CD4-positive, alpha-beta memory T cell (primary cell): ENCODE measurements around the gene ZNF169. TPM values are rescaled to one million over a fixed set of nuclear protein-coding genes. Genes with fewer than 3 reads are reported as not detected.
"Not testable (repeated sequence)": the region's sequence is repeated elsewhere in the genome, so short reads cannot be mapped to it uniquely, and the experiment has no call there.

ENCODE experiments used
- CTCF ChIA-PET: fragments of 350-600 bp; sonication (Branson Sonifier 250); formaldehyde crosslinking; loops from one replicate; lab custom pipeline; 2021; ENCODE audit warnings: inconsistent platforms; ENCODE audit not compliant: partially characterized antibody; lab: Charles Lee
- POLR2A ChIA-PET: fragments of 350-600 bp; sonication (Branson Sonifier 250); formaldehyde crosslinking; loops from one replicate; lab custom pipeline; 2021; ENCODE audit not compliant: partially characterized antibody; lab: Charles Lee
- DNase-seq, 5 donors: peaks; one replicate each; pipeline versions ENCODE4 v3.0.0 to v3.0.0-alpha.2; 2020 to 2022; ENCODE audit warnings: mixed read lengths in 1 of 5
- H3K27ac ChIP-seq: one replicate; pipeline ENCODE4 v1.7.0; 2013; ENCODE audit warnings: low read depth, low read length
- H3K27me3 ChIP-seq: 2 replicates; pipeline ENCODE4 v1.7.0; 2013; ENCODE audit warnings: mild to moderate bottlenecking, low read length, moderate library complexity; ENCODE audit not compliant: insufficient read depth
- H3K36me3 ChIP-seq: 2 replicates; pipeline ENCODE4 v1.7.0; 2013; ENCODE audit warnings: mild to moderate bottlenecking, low read length, moderate library complexity; ENCODE audit not compliant: insufficient read depth
- H3K4me1 ChIP-seq: 2 replicates; pipeline ENCODE4 v1.7.0; 2013; ENCODE audit warnings: mild to moderate bottlenecking, low read length, moderate library complexity; ENCODE audit not compliant: insufficient read depth
- H3K4me3 ChIP-seq, 2 donors: one replicate each; pipeline ENCODE4 v1.7.0; 2013; ENCODE audit warnings: low read length in 2 of 2, mild to moderate bottlenecking in 1 of 2
- H3K9me3 ChIP-seq, 2 donors: one replicate each; pipeline ENCODE4 v1.7.0; 2013; ENCODE audit warnings: low read length in 2 of 2, control low read depth in 1 of 2; ENCODE audit not compliant: control insufficient read depth in 1 of 2
- H3K27ac Mint-ChIP-seq, 7 donors: one replicate each; pipeline ENCODE4 v1.8.0; 2020 to 2021; ENCODE audit warnings: mixed read lengths in 7 of 7, mild to moderate bottlenecking in 6 of 7, inconsistent platforms in 3 of 7, moderate library complexity in 3 of 7
- H3K27me3 Mint-ChIP-seq, 2 donors: one replicate each; pipeline ENCODE4 v1.8.0; 2020 to 2021; ENCODE audit warnings: mixed read lengths in 2 of 2
- H3K36me3 Mint-ChIP-seq, 2 donors: one replicate each; pipeline ENCODE4 v1.8.0; 2020 to 2021; ENCODE audit warnings: mixed read lengths in 2 of 2, inconsistent platforms in 1 of 2, mild to moderate bottlenecking in 1 of 2
- H3K4me1 Mint-ChIP-seq, 4 donors: one replicate each; pipeline ENCODE4 v1.8.0; 2020 to 2021; ENCODE audit warnings: mixed read lengths in 4 of 4, mild to moderate bottlenecking in 1 of 4
- H3K4me3 Mint-ChIP-seq, 8 donors: one replicate each; pipeline ENCODE4 v1.8.0; 2020 to 2021; ENCODE audit warnings: mixed read lengths in 8 of 8, mild to moderate bottlenecking in 7 of 8, moderate library complexity in 6 of 8, inconsistent platforms in 3 of 8
- H3K9me3 Mint-ChIP-seq, 8 donors: one replicate each; pipeline ENCODE4 v1.8.0; 2020 to 2021; ENCODE audit warnings: mixed read lengths in 8 of 8, mild to moderate bottlenecking in 5 of 8, inconsistent platforms in 3 of 8, moderate library complexity in 1 of 8
- intact Hi-C: fragments of 100-400 bp; cut with micrococcal nuclease; formaldehyde crosslinking; loops from one replicate; pipeline ENCODE4 v1.15.1; 2023
- polyA plus RNA-seq, 2 donors: library from polyadenylated mRNA; unstranded; fragments of 300-500 nt; fragmentation: Illumina TruSeq; gene quantifications; one replicate each; pipeline ENCODE4 v1.2.3, GENCODE V29; 2021
- total RNA-seq, 2 experiments: library from RNA; stranded (reverse); gene quantifications; one replicate each; pipeline ENCODE4 v1.2.3, GENCODE V29; 2021

Gene ZNF169
- total and polyA plus RNA-seq, 4 experiments from 2014 or later = 4.2 to 25.2 (median 13.3) TPM

DNA sequence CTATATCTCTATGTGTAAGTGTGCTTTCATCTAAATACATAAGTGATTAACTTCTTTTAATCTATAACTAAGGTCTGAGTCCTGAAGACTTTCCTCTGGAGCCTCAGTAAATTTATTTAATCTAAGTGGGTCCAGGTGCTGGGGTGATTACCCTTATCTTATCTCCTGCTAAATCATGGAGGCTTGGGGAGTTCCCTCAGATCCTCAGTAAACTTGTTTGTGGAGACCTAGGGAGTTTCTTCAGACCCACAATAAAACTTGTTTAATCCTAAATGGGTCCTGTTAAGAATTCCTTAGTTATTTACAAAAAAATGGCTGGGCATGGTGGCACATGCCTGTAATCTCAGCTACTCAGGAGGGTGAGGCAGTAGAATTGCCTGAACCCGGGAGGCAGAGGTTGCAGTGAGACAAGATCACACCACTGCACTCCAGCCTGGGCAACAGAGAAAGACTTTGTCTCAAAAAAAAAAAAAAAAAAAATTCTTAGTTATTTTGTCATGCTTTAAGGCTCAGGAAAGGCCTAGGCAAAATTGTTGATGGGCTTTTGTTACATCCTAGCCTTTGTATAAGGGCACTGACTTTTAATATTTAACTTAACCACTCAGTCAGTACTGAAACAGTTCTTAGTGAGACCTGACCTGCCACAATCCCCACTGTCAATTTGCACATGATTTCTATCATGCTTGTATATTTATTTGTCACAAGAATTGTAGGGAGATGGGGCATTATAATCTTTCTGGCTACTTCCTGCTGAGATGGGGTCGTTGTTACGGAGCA lies 6.7 kb downstream of the ZNF169 start:
- intact Hi-C loops, H3K27ac Mint-ChIP-seq, H3K4me3 ChIP-seq, H3K27ac ChIP-seq, H3K4me3 Mint-ChIP-seq, H3K27me3 Mint-ChIP-seq, H3K27me3 ChIP-seq, H3K9me3 ChIP-seq, DNase-seq, CTCF ChIA-PET, POLR2A ChIA-PET, H3K36me3 ChIP-seq, H3K4me1 ChIP-seq, H3K9me3 Mint-ChIP-seq: not testable (repeated sequence)
- Mint-ChIP-seq H3K4me1 (peaks cover 23 to 38% (median 31%) of the 10 kb centered on the region in 4 donors), H3K36me3 (peaks cover 33 to 35% of the 10 kb centered on the region in 2 donors)

DNA sequence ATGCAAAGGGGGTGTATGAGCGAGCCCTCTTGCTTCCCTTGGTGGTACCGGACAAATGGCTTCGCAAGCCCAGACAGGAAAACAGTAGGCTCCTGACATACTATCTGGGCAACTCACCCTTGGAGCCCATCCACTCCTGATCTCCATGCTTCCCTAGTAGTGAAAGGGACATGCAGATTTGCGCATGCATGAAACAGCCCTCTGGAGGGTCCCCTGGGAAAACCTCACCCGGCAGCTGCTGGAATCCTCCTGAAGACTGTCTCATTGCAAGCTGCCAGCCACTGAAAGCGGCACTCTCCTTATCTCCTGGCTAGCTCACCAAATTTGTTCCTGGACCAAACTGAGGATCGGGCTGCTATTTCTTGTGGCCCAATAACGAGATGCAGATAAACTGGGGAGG lies 10.2 kb downstream of the ZNF169 start:
- POLR2A ChIA-PET = interaction anchor here (0.6 kb wide), 1 partner anchor 11 kb away, joined by 4 read pairs; no protein-coding TSS in a partner anchor
- no peak overlapping the region for H3K27ac ChIP-seq
- CTCF ChIA-PET = no interaction called here

DNA sequence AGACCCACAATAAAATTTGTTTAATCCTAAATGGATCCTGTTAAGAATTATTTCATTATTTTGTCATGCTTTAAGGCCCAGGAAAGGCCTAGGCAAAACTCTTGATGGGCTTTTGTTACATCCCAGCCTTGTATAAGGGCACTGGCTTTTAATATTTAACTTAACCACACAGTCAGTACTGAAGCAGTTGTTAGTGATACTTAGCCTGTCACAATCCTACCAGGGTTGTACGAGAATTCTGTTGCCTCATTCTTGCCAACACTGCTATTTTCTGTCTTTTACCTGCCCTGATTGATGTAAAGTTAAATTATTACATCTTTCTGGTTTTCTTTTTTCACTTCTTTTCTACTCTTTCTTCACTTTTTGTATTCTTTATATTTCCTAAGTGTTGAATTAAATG lies 10.9 kb downstream of the ZNF169 start:
- H3K4me3 ChIP-seq = no peak overlapping the region
- H3K36me3 ChIP-seq = no peaks in the 10 kb centered on the region
- POLR2A ChIA-PET = no interaction called here
- H3K27ac Mint-ChIP-seq = peak overlapping the region in 1 of 7 donors; percentile 19
- DNase-seq = no peak
- no peak overlapping the region for H3K4me3 Mint-ChIP-seq
- peaks cover 17 to 33% (median 26%) of the 10 kb centered on the region in 4 donors for H3K4me1 Mint-ChIP-seq
- intact Hi-C loops = no loop called here
- CTCF ChIA-PET = no interaction called here
- peaks cover 28 to 31% of the 10 kb centered on the region in 2 donors for H3K36me3 Mint-ChIP-seq
- H3K27me3 Mint-ChIP-seq = no peaks in the 10 kb centered on the region
- no peaks in the 10 kb centered on the region for H3K4me1 ChIP-seq
- H3K27me3 ChIP-seq = no peaks in the 10 kb centered on the region
- no peaks in the 10 kb centered on the region for H3K9me3 ChIP-seq
- no peak overlapping the region for H3K27ac ChIP-seq
- H3K9me3 Mint-ChIP-seq = peaks cover 0 to 9% (median 4%) of the 10 kb centered on the region in 8 donors

More for the DNA sequence above, 10.2 kb downstream of the ZNF169 start:
- H3K4me1 ChIP-seq = no peaks in the 10 kb centered on the region
- H3K27me3 ChIP-seq = no peaks in the 10 kb centered on the region
- Mint-ChIP-seq H3K9me3 (peaks cover 0 to 9% (median 4%) of the 10 kb centered on the region in 8 donors), H3K4me1 (peaks cover 17 to 29% (median 24%) of the 10 kb centered on the region in 4 donors), H3K36me3 (peaks cover 31 to 32% of the 10 kb centered on the region in 2 donors), H3K27me3 (no peaks in the 10 kb centered on the region), H3K27ac (no peak overlapping the region), H3K4me3 (no peak overlapping the region)
- no peak for DNase-seq
- H3K36me3 ChIP-seq = no peaks in the 10 kb centered on the region
- intact Hi-C loops = no loop called here
- no peaks in the 10 kb centered on the region for H3K9me3 ChIP-seq
- no peak overlapping the region for H3K4me3 ChIP-seq

DNA sequence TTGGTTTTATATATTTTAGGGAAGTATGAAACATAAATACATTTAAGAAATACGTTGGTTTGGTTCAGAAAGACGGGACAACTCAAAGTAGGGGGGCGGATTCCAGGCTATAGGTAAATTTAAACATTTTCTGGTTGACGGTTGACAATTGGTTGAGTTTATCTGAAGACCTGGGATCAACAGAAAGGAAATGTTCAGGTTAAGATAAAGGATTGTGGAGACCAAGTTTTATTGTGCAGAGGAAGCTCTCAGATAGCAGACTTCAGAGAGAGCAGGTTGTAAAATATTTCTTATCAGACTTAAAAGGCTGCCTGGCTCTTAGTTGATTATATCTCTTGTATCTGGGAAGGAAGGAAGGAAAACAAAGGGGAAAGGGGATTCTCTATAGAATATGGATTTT lies 17.9 kb downstream of the ZNF169 start:
- peaks cover 19% of the 10 kb centered on the region for H3K36me3 ChIP-seq

DNA sequence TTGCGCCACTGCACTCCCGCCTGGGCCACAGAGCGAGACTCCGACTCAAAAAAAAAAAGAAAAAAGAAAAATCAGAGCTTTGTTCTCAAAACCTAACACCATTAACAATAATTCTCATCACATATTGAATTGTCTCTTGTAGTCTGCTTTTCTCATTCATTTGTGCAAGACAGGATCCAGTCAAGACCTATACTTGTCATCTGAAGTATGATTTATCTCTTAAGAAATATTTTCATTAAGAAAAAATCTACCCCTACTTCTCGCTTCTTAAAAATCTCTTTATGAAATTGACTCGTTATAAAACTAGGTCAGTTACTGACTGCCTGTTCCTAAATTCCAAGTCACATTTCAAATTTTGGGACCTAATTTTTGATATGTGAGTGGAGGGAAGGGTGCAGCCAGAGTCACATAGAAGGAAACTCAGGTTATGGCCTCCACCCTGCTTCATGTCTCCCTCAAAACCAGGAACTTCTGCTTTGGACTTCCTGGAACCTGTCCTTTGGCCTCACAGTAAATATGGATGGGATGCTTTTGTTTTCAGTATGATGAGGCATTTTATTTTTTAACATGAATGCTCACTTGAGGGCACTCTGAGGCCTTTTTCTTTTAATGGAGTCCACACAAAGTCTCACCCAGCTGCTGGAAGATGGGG lies 18.9 kb downstream of the ZNF169 start:
- H3K36me3 Mint-ChIP-seq = peaks cover 60 to 65% of the 10 kb centered on the region in 2 donors
- POLR2A ChIA-PET = no interaction called here

More for the DNA sequence above, 17.9 kb downstream of the ZNF169 start:
- H3K27me3 ChIP-seq, DNase-seq, H3K4me3 Mint-ChIP-seq, intact Hi-C loops, H3K4me1 ChIP-seq, H3K27ac ChIP-seq, H3K9me3 ChIP-seq, CTCF ChIA-PET, H3K4me3 ChIP-seq, H3K27me3 Mint-ChIP-seq, POLR2A ChIA-PET, H3K27ac Mint-ChIP-seq: not testable (repeated sequence)
- peaks cover 0 to 12% (median 9%) of the 10 kb centered on the region in 8 donors for H3K9me3 Mint-ChIP-seq
- peaks cover 17 to 26% (median 19%) of the 10 kb centered on the region in 4 donors for H3K4me1 Mint-ChIP-seq
- H3K36me3 Mint-ChIP-seq = peaks cover 53 to 56% of the 10 kb centered on the region in 2 donors

DNA sequence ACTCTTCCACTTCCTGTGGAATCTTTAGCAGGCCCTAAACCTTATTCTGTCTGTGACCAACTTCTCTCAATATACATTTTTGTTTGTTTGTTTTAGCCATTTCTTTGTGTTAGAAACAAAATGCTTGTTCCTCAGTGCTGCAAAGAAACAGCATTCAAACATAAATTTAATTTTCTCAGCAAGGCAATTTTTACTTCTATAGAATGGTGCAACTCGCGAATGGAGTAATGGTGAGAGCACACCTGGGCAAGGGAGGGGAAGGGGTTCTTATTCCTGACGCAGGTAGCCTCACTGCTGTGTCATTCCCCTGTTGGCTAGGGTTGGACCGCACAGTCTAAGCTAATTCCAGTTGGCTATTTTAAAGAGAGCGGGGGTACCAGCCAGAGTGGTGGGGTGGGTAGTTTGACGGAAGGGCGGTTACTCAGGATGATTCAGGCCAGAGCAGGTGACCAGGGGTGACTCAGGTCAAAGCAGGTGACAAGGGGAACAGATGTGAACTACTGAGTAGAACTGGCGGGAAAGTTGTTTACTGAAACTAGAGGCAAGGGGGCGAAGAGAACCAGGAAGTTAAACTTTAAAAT lies 21.4 kb downstream of the ZNF169 start:
- POLR2A ChIA-PET = no interaction called here
- CTCF ChIA-PET = no interaction called here

More for the DNA sequence above, 18.9 kb downstream of the ZNF169 start:
- H3K9me3 Mint-ChIP-seq = peaks cover 0 to 12% (median 9%) of the 10 kb centered on the region in 8 donors
- H3K27ac Mint-ChIP-seq = no peak overlapping the region
- H3K27me3 Mint-ChIP-seq = no peaks in the 10 kb centered on the region
- CTCF ChIA-PET = no interaction called here
- Histone ChIP-seq H3K36me3 (peaks cover 19% of the 10 kb centered on the region), H3K4me1 (no peaks in the 10 kb centered on the region), H3K4me3 (no peak overlapping the region), H3K27me3 (no peaks in the 10 kb centered on the region), H3K9me3 (no peaks in the 10 kb centered on the region), H3K27ac (no peak overlapping the region)
- H3K4me3 Mint-ChIP-seq = no peak overlapping the region
- H3K4me1 Mint-ChIP-seq = peaks cover 11 to 17% (median 12%) of the 10 kb centered on the region in 4 donors
- DNase-seq = no peak
- intact Hi-C loops = no loop called here

DNA sequence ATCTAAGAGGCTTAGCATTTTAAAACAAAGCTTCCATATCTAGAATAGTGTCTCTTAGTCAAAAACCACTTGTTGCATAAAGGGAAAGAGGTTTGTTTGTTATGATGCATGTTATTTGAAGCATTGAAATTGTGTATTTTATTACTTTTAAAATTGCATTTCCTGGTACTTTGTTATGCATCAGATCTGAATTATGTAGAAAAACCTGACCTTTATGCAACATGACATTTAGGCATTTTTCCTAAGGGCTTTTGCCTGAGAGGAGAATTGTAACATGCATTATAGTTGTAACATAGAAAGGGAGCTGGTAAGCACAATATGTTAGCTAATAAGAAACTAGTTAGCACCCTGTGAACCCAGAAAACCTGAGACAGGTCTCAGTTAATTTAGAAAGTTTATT lies 22.0 kb downstream of the ZNF169 start:
- no peaks in the 10 kb centered on the region for H3K27me3 Mint-ChIP-seq
- POLR2A ChIA-PET = no interaction called here
- intact Hi-C loops = no loop called here

More for the DNA sequence above, 21.4 kb downstream of the ZNF169 start:
- no peak overlapping the region for H3K4me3 Mint-ChIP-seq
- H3K9me3 Mint-ChIP-seq = peaks cover 0 to 12% (median 9%) of the 10 kb centered on the region in 8 donors
- Histone ChIP-seq H3K9me3 (no peaks in the 10 kb centered on the region), H3K4me3 (no peak overlapping the region), H3K27me3 (no peaks in the 10 kb centered on the region), H3K27ac (no peak overlapping the region), H3K36me3 (peaks cover 19% of the 10 kb centered on the region), H3K4me1 (no peaks in the 10 kb centered on the region)
- peaks cover 2 to 5% (median 3%) of the 10 kb centered on the region in 4 donors for H3K4me1 Mint-ChIP-seq
- no peak overlapping the region for H3K27ac Mint-ChIP-seq
- H3K36me3 Mint-ChIP-seq = peaks cover 59 to 66% of the 10 kb centered on the region in 2 donors
- no peak for DNase-seq
- no peaks in the 10 kb centered on the region for H3K27me3 Mint-ChIP-seq
- intact Hi-C loops = no loop called here

More for the DNA sequence above, 22.0 kb downstream of the ZNF169 start:
- Histone ChIP-seq H3K27me3 (no peaks in the 10 kb centered on the region), H3K27ac (no peak overlapping the region), H3K4me3 (no peak overlapping the region), H3K4me1 (no peaks in the 10 kb centered on the region), H3K36me3 (peaks cover 19% of the 10 kb centered on the region), H3K9me3 (no peaks in the 10 kb centered on the region)
- peaks cover 0 to 12% (median 9%) of the 10 kb centered on the region in 8 donors for H3K9me3 Mint-ChIP-seq
- H3K4me3 Mint-ChIP-seq = no peak overlapping the region
- H3K4me1 Mint-ChIP-seq = peaks cover 0 to 6% (median 2%) of the 10 kb centered on the region in 4 donors
- no peak for DNase-seq
- CTCF ChIA-PET = no interaction called here
- H3K27ac Mint-ChIP-seq = no peak overlapping the region
- peaks cover 61 to 68% of the 10 kb centered on the region in 2 donors for H3K36me3 Mint-ChIP-seq
